Liver (tissue), 9 donors: Measurements from ENCODE around the gene CISTR. TPM values are rescaled to one million over a fixed set of nuclear protein-coding genes. Genes with fewer than 3 reads are reported as not detected.

Experiments
- DNase-seq: peaks from one replicate; pipeline ENCODE4 v3.0.0-alpha.2; 2017; ENCODE audit warnings: low spot score
- H3K27ac ChIP-seq, 2 donors: one replicate each; pipeline ENCODE4 v1.7.0; 2013; ENCODE audit warnings: inconsistent platforms in 2 of 2, low read length in 2 of 2, control low read depth in 1 of 2, low read depth in 1 of 2, mild to moderate bottlenecking in 1 of 2
- H3K27me3 ChIP-seq, 4 donors: one replicate each; pipeline versions ENCODE4 v1.6.1 to v1.7.0; 2013; ENCODE audit warnings: low read length in 3 of 4, inconsistent platforms in 1 of 4, mild to moderate bottlenecking in 1 of 4, moderate library complexity in 1 of 4; ENCODE audit not compliant: control insufficient read depth in 4 of 4, insufficient read depth in 4 of 4
- H3K36me3 ChIP-seq, 4 donors: one replicate each; pipeline versions ENCODE4 v1.6.1 to v1.7.0; 2013; ENCODE audit warnings: low read length in 3 of 4, mild to moderate bottlenecking in 3 of 4, low read depth in 1 of 4, moderate library complexity in 1 of 4; ENCODE audit not compliant: control insufficient read depth in 4 of 4, insufficient read depth in 3 of 4
- H3K4me1 ChIP-seq, 4 donors: one replicate each; pipeline versions ENCODE4 v1.6.1 to v1.7.0; 2013; ENCODE audit warnings: low read length in 3 of 4, mild to moderate bottlenecking in 3 of 4, moderate library complexity in 1 of 4; ENCODE audit not compliant: control insufficient read depth in 4 of 4, insufficient read depth in 4 of 4
- H3K4me3 ChIP-seq, 3 donors: one replicate each; pipeline versions ENCODE4 v1.6.1 to v1.7.0; 2013; ENCODE audit warnings: low read length in 3 of 3, control low read depth in 1 of 3, low read depth in 1 of 3, mild to moderate bottlenecking in 1 of 3
- H3K9ac ChIP-seq, 2 donors: one replicate each; pipeline ENCODE4 v1.7.0; 2013; ENCODE audit warnings: low read length in 2 of 2, mild to moderate bottlenecking in 2 of 2, moderate library complexity in 2 of 2, control low read depth in 1 of 2, low read depth in 1 of 2
- H3K9me3 ChIP-seq, 4 donors: one replicate each; pipeline versions ENCODE4 v1.6.1 to v1.7.0; 2013; ENCODE audit warnings: low read length in 3 of 4; ENCODE audit not compliant: control insufficient read depth in 4 of 4
- ATF3 ChIP-seq: IDR thresholded peaks from 2 replicates; pipeline ENCODE4 v1.6.1; 2016; ENCODE audit warnings: antibody characterized with exemption
- EGR1 ChIP-seq, 2 donors: IDR thresholded peaks; 2 replicates each; pipeline ENCODE4 v1.6.1; 2016 to 2018; ENCODE audit warnings: antibody characterized with exemption in 2 of 2, low read depth in 2 of 2
- FOXA1 ChIP-seq: IDR thresholded peaks from 2 replicates; pipeline ENCODE4 v1.6.1; 2016; ENCODE audit warnings: antibody characterized with exemption
- FOXA2 ChIP-seq: IDR thresholded peaks from 2 replicates; pipeline ENCODE4 v1.6.1; 2016; ENCODE audit warnings: antibody characterized with exemption
- GABPA ChIP-seq, 2 donors: IDR thresholded peaks in 1 of 2; conservative IDR thresholded peaks in 1 of 2; 2 replicates each; pipeline ENCODE4 v1.6.1; 2016; ENCODE audit warnings: antibody characterized with exemption in 2 of 2, mild to moderate bottlenecking in 1 of 2, moderate library complexity in 1 of 2
- HNF4A ChIP-seq, 2 donors: conservative IDR thresholded peaks; 2 replicates each; pipeline ENCODE4 v1.6.1; 2016; ENCODE audit warnings: antibody characterized with exemption in 2 of 2, mild to moderate bottlenecking in 2 of 2
- HNF4G ChIP-seq: IDR thresholded peaks from 2 replicates; pipeline ENCODE4 v1.6.1; 2016; ENCODE audit warnings: antibody characterized with exemption
- JUND ChIP-seq, 2 donors: IDR thresholded peaks; 2 replicates each; pipeline ENCODE4 v1.6.1; 2016; ENCODE audit warnings: antibody characterized with exemption in 2 of 2
- MAX ChIP-seq: IDR thresholded peaks from 2 replicates; pipeline ENCODE4 v1.6.1; 2016; ENCODE audit warnings: antibody characterized with exemption
- NR2F2 ChIP-seq: IDR thresholded peaks from 2 replicates; pipeline ENCODE4 v1.6.1; 2016; ENCODE audit warnings: antibody characterized with exemption
- RAD21 ChIP-seq, 2 donors: IDR thresholded peaks; 2 replicates each; pipeline ENCODE4 v1.6.1; 2016; ENCODE audit warnings: antibody characterized with exemption in 2 of 2, mild to moderate bottlenecking in 2 of 2
- REST ChIP-seq: IDR thresholded peaks from 2 replicates; pipeline ENCODE4 v1.6.1; 2016; ENCODE audit warnings: antibody characterized with exemption, mild to moderate bottlenecking
- RXRA ChIP-seq, 2 donors: IDR thresholded peaks; 2 replicates each; pipeline ENCODE4 v1.6.1; 2017 to 2018; ENCODE audit warnings: antibody characterized with exemption in 2 of 2, mild to moderate bottlenecking in 1 of 2
- SP1 ChIP-seq: IDR thresholded peaks from 2 replicates; pipeline ENCODE4 v1.6.1; 2018; ENCODE audit warnings: antibody characterized with exemption, mild to moderate bottlenecking
- TAF1 ChIP-seq: conservative IDR thresholded peaks from 2 replicates; pipeline ENCODE4 v1.6.1; 2016; ENCODE audit warnings: antibody characterized with exemption, mild to moderate bottlenecking
- YY1 ChIP-seq: IDR thresholded peaks from 2 replicates; pipeline ENCODE4 v1.6.1; 2016; ENCODE audit warnings: antibody characterized with exemption, mild to moderate bottlenecking
- WGBS: extraction: QIAGEN DNeasy Blood & Tissue Kit; methylation state at CpG from one replicate; pipeline ENCODE4 v1.1.7; 2013; 5-methylcytosine and 5-hydroxymethylcytosine counted together
- polyA plus RNA-seq, 2 donors: library from polyadenylated mRNA; stranded (reverse) in 1 of 2; unstranded in 1 of 2; fragments of 200-250 nt in 1 of 2; fragments of >200 nt in 1 of 2; fragmentation: Nextera tagmentation in 1 of 2; extraction: Ambion mirVana in 1 of 2; gene quantifications; one replicate each; pipeline versions ENCODE4 v1.2.1 to v1.2.3, GENCODE V29; 2013 to 2015
- total RNA-seq, 2 donors: library from RNA; depleted of rRNA; stranded (reverse); fragments of >200 nt; gene quantifications; one replicate each; pipeline ENCODE4 v1.2.3, GENCODE V29; 2014
- TF ChIP-seq, protein P1 (sequence below): IDR thresholded peaks from 2 replicates; pipeline ENCODE4 v1.6.1; 2016; ENCODE audit warnings: antibody characterized with exemption
- TF ChIP-seq, protein P2 (sequence below): fragments of 150-350 bp; IDR thresholded peaks from 2 replicates; pipeline ENCODE4 v1.5.1; 2017; ENCODE audit warnings: improper control_type of control experiment, low read depth, low read length; ENCODE audit not compliant: missing input control
- donor health status: healthy.
- donor health status: healthy.
- donor health status: healthy.
- donor health status: healthy.
- donor health status: healthy.

The CISTR gene
- total and polyA plus RNA-seq, 4 donors, result not detected

- 61% methylated on average over 5 of the region's 5 CpGs for WGBS
- no peak for DNase-seq
- TF ChIP-seq YY1 (no peak), GABPA (IDR thresholded peaks at IDR 0.05 in 1 of 2, conservative IDR thresholded peaks at IDR 0.05 in 1 of 2) (no peak), JUND (IDR thresholded peaks at IDR 0.05) (no peak), ATF3 (no peak), RAD21 (IDR thresholded peaks at IDR 0.05) (no peak), FOXA2 (no peak), SP1 (no peak), REST (no peak), HNF4G (no peak), HNF4A (conservative IDR thresholded peaks at IDR 0.05) (no peak), EGR1 (IDR thresholded peaks at IDR 0.05; ENCODE audit: low read depth in 2 of 2) (no peak), FOXA1 (no peak), RXRA (IDR thresholded peaks at IDR 0.05) (no peak), MAX (no peak), NR2F2 (no peak), TAF1 (no peak)
- TF ChIP-seq, protein P1, sequence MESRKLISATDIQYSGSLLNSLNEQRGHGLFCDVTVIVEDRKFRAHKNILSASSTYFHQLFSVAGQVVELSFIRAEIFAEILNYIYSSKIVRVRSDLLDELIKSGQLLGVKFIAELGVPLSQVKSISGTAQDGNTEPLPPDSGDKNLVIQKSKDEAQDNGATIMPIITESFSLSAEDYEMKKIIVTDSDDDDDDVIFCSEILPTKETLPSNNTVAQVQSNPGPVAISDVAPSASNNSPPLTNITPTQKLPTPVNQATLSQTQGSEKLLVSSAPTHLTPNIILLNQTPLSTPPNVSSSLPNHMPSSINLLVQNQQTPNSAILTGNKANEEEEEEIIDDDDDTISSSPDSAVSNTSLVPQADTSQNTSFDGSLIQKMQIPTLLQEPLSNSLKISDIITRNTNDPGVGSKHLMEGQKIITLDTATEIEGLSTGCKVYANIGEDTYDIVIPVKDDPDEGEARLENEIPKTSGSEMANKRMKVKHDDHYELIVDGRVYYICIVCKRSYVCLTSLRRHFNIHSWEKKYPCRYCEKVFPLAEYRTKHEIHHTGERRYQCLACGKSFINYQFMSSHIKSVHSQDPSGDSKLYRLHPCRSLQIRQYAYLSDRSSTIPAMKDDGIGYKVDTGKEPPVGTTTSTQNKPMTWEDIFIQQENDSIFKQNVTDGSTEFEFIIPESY, result no peak
- TF ChIP-seq, protein P2, sequence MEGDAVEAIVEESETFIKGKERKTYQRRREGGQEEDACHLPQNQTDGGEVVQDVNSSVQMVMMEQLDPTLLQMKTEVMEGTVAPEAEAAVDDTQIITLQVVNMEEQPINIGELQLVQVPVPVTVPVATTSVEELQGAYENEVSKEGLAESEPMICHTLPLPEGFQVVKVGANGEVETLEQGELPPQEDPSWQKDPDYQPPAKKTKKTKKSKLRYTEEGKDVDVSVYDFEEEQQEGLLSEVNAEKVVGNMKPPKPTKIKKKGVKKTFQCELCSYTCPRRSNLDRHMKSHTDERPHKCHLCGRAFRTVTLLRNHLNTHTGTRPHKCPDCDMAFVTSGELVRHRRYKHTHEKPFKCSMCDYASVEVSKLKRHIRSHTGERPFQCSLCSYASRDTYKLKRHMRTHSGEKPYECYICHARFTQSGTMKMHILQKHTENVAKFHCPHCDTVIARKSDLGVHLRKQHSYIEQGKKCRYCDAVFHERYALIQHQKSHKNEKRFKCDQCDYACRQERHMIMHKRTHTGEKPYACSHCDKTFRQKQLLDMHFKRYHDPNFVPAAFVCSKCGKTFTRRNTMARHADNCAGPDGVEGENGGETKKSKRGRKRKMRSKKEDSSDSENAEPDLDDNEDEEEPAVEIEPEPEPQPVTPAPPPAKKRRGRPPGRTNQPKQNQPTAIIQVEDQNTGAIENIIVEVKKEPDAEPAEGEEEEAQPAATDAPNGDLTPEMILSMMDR, result no peak
- H3K9me3 ChIP-seq, result no peaks in the 10 kb centered on the region
- no peaks in the 10 kb centered on the region for H3K36me3 ChIP-seq
- peaks cover 3 to 11% (median 5%) of the 10 kb centered on the region in 4 donors for H3K4me1 ChIP-seq
- H3K4me3 ChIP-seq, result no peak overlapping the region
- H3K9ac ChIP-seq, result no peak overlapping the region
- no peak overlapping the region for H3K27ac ChIP-seq
- peaks cover 4 to 15% (median 6%) of the 10 kb centered on the region in 4 donors for H3K27me3 ChIP-seq
These were observed 52.1 kb downstream of the CISTR start for GRCh38 chr12:53699678-53700025.
